SK-N-SH (cell line): Measurements from ENCODE around the gene BRI3BP.

Source experiments
- CTCF ChIP-seq: fragments of 200-600 bp; sonication (generic); IDR thresholded peaks from 2 replicates; pipeline ENCODE4 v1.6.1; 2017; ENCODE audit warnings: antibody characterized with exemption, mild to moderate bottlenecking, moderate library complexity
- EZH2phosphoT487 ChIP-seq: fragments of 200-600 bp; sonication (generic); IDR thresholded peaks from 2 replicates; pipeline ENCODE4 v1.6.1; 2017; ENCODE audit warnings: low read depth, mixed run types, mild to moderate bottlenecking, antibody characterized with exemption, moderate library complexity, borderline replicate concordance
- FOXM1 ChIP-seq: IDR thresholded peaks from 2 replicates; pipeline ENCODE4 v1.4.0; 2012; ENCODE audit warnings: low read depth, mild to moderate bottlenecking
- POLR2AphosphoS5 ChIP-seq: IDR thresholded peaks from 2 replicates; pipeline ENCODE4 v1.6.1; 2012; ENCODE audit warnings: low read depth, low read length
- TAF1 ChIP-seq: IDR thresholded peaks from 2 replicates; pipeline ENCODE4 v1.6.1; 2012; ENCODE audit warnings: low read depth, mild to moderate bottlenecking, low read length, moderate library complexity, borderline replicate concordance
- TF ChIP-seq, protein P1 (sequence below): fragments of 150-350 bp; IDR thresholded peaks from 2 replicates; pipeline ENCODE4 v1.6.1; 2017; ENCODE audit warnings: antibody characterized with exemption, low read length, low read depth, borderline replicate concordance

- TF ChIP-seq FOXM1 (no peak), CTCF (no peak), EZH2phosphoT487 (no peak), TAF1 (no peak), POLR2AphosphoS5 (no peak)
- TF ChIP-seq, protein P1, sequence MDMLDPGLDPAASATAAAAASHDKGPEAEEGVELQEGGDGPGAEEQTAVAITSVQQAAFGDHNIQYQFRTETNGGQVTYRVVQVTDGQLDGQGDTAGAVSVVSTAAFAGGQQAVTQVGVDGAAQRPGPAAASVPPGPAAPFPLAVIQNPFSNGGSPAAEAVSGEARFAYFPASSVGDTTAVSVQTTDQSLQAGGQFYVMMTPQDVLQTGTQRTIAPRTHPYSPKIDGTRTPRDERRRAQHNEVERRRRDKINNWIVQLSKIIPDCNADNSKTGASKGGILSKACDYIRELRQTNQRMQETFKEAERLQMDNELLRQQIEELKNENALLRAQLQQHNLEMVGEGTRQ, result no peak
Measured at GRCh38 chr12:124995200-124995961, 1.9 kb downstream of the BRI3BP start.
